Dendritic cell treated with granulocyte-macrophage colony-stimulating factor and Interleukin-4, amounts not matched to agents 40 ng/mL and 50 ng/mL, for 4 days (primary cell): Measurements from ENCODE around the gene HOXC6.

Source experiments
- H3K27ac Mint-ChIP-seq: one replicate; pipeline ENCODE4 v1.8.0; 2022; ENCODE audit warnings: mild to moderate bottlenecking, mixed read lengths
- H3K27me3 Mint-ChIP-seq: one replicate; pipeline ENCODE4 v1.8.0; 2022; ENCODE audit warnings: mild to moderate bottlenecking, mixed read lengths
- H3K36me3 Mint-ChIP-seq: one replicate; pipeline ENCODE4 v1.8.0; 2022; ENCODE audit warnings: low read depth, mixed read lengths
- H3K4me1 Mint-ChIP-seq: one replicate; pipeline ENCODE4 v1.8.0; 2022; ENCODE audit warnings: low read depth, mixed read lengths
- H3K4me3 Mint-ChIP-seq: one replicate; pipeline ENCODE4 v1.8.0; 2022; ENCODE audit warnings: mild to moderate bottlenecking, moderate library complexity, mixed read lengths
- H3K9me3 Mint-ChIP-seq: one replicate; pipeline ENCODE4 v1.8.0; 2022; ENCODE audit warnings: mixed read lengths
- intact Hi-C: fragments of 100-400 bp; cut with micrococcal nuclease; formaldehyde crosslinking; loops from one replicate; pipeline ENCODE4 v1.15.0; 2022

The HOXC6 gene

GRCh38 chr12:54012631-54013409 is 15.4 kb upstream of the HOXC6 start:
- H3K27me3 Mint-ChIP-seq, result peaks cover 93% of the 10 kb centered on the region
- H3K9me3 Mint-ChIP-seq, result no peaks in the 10 kb centered on the region
- intact Hi-C loops, result loop anchor here (5.0 kb wide), 1 partner anchor 124 kb away; no protein-coding TSS in a partner anchor
- H3K27ac Mint-ChIP-seq, result no peak overlapping the region
- no peak overlapping the region for H3K4me3 Mint-ChIP-seq
- no peaks in the 10 kb centered on the region for H3K36me3 Mint-ChIP-seq
- H3K4me1 Mint-ChIP-seq, result peaks cover 34% of the 10 kb centered on the region

DNA sequence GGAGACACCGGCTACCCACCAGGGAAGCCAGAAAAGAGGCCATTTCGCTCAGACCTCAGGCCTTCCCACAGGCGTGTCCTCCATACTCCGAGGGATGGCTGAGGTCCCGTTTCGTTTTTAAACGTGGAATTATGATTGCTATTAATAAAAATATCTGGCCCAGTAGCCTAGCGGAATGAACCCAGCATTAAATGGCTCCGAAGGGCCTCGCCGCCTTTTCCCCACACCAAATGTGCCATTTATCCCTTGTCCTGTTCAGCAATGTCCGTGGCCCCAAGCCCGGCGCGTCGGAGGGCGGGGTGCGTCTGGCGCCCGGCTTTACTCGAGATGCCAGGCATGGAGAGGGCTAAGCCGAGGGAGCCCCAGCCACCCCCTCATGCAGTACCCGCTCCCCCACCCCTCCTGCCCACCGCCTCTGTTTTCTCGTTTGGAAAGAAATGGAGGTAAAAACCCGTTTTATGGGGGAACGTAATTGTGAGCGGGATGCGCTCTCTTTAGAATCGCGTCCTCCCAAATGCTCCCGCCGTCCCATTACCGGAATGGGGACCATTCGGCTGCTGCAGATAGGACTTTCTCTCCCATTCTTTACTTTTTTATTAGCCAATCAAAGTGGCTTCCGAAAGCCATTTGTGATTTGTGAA is 13.7 kb upstream of the HOXC6 start:
- Mint-ChIP-seq H3K27ac (no peak overlapping the region), H3K4me3 (peak overlapping the region; percentile 27), H3K36me3 (no peaks in the 10 kb centered on the region), H3K27me3 (peaks cover 94% of the 10 kb centered on the region), H3K9me3 (no peaks in the 10 kb centered on the region), H3K4me1 (peaks cover 36% of the 10 kb centered on the region)
- intact Hi-C loops, result loop anchor here (5.0 kb wide), 1 partner anchor 123 kb away; no protein-coding TSS in a partner anchor

- peaks cover 38% of the 10 kb centered on the region for H3K4me1 Mint-ChIP-seq
- intact Hi-C loops, result no loop called here
- H3K9me3 Mint-ChIP-seq, result no peaks in the 10 kb centered on the region
- H3K36me3 Mint-ChIP-seq, result no peaks in the 10 kb centered on the region
- no peak overlapping the region for H3K4me3 Mint-ChIP-seq
- H3K27me3 Mint-ChIP-seq, result peaks cover 94% of the 10 kb centered on the region
- no peak overlapping the region for H3K27ac Mint-ChIP-seq
Measured at GRCh38 chr12:54015018-54015931, 13.0 kb upstream of the HOXC6 start.

- Mint-ChIP-seq H3K27me3 (peaks cover 95% of the 10 kb centered on the region), H3K4me3 (no peak overlapping the region), H3K27ac (no peak overlapping the region), H3K36me3 (no peaks in the 10 kb centered on the region), H3K4me1 (peaks cover 36% of the 10 kb centered on the region), H3K9me3 (no peaks in the 10 kb centered on the region)
- intact Hi-C loops, result no loop called here
Measured at GRCh38 chr12:54016051-54016450, 12.2 kb upstream of the HOXC6 start.

DNA sequence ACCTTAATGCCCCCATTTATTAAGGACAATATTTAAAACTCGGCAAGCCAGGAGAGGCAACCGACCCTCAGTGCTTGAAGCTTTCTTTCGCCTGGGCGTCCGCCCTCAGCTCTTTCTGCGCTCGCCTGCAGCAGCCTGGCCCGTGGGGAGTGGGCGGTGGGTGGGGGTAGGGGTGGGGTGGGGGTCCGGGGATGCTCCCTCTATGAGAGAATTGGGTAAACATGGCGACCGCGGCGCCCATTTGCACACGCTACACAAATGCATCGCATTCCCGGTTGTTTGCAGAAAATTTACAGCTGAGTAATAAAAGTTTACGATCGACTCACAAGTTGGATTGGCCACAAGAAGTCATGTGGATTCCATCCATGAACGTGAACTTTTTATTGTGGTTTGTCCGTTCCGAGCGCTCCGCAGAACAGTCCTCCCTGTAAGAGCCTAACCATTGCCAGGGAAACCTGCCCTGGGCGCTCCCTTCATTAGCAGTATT is 11.7 kb upstream of the HOXC6 start:
- peaks cover 95% of the 10 kb centered on the region for H3K27me3 Mint-ChIP-seq
- H3K27ac Mint-ChIP-seq, result no peak overlapping the region
- H3K9me3 Mint-ChIP-seq, result no peaks in the 10 kb centered on the region
- H3K4me3 Mint-ChIP-seq, result no peak overlapping the region
- peaks cover 31% of the 10 kb centered on the region for H3K4me1 Mint-ChIP-seq
- H3K36me3 Mint-ChIP-seq, result no peaks in the 10 kb centered on the region
- intact Hi-C loops, result no loop called here

GRCh38 chr12:54017027-54017788 is 11.0 kb upstream of the HOXC6 start:
- H3K9me3 Mint-ChIP-seq, result no peaks in the 10 kb centered on the region
- peak overlapping the region; percentile 57 for H3K27ac Mint-ChIP-seq
- no peaks in the 10 kb centered on the region for H3K36me3 Mint-ChIP-seq
- H3K4me1 Mint-ChIP-seq, result peaks cover 29% of the 10 kb centered on the region
- H3K27me3 Mint-ChIP-seq, result peaks cover 96% of the 10 kb centered on the region
- intact Hi-C loops, result no loop called here
- peak overlapping the region; percentile 62 for H3K4me3 Mint-ChIP-seq

- Mint-ChIP-seq H3K9me3 (no peaks in the 10 kb centered on the region), H3K27ac (peak overlapping the region; percentile 57), H3K4me1 (peaks cover 29% of the 10 kb centered on the region), H3K4me3 (peak overlapping the region; percentile 62), H3K27me3 (peaks cover 97% of the 10 kb centered on the region), H3K36me3 (no peaks in the 10 kb centered on the region)
- intact Hi-C loops, result no loop called here
Measured at GRCh38 chr12:54017878-54018467, 10.3 kb upstream of the HOXC6 start.

GRCh38 chr12:54018468-54018984 is 9.7 kb upstream of the HOXC6 start:
- peaks cover 29% of the 10 kb centered on the region for H3K4me1 Mint-ChIP-seq
- peaks cover 97% of the 10 kb centered on the region for H3K27me3 Mint-ChIP-seq
- H3K27ac Mint-ChIP-seq, result peak overlapping the region; percentile 57
- H3K9me3 Mint-ChIP-seq, result no peaks in the 10 kb centered on the region
- peak overlapping the region; percentile 13 for H3K4me3 Mint-ChIP-seq
- H3K36me3 Mint-ChIP-seq, result no peaks in the 10 kb centered on the region
- intact Hi-C loops, result no loop called here

DNA sequence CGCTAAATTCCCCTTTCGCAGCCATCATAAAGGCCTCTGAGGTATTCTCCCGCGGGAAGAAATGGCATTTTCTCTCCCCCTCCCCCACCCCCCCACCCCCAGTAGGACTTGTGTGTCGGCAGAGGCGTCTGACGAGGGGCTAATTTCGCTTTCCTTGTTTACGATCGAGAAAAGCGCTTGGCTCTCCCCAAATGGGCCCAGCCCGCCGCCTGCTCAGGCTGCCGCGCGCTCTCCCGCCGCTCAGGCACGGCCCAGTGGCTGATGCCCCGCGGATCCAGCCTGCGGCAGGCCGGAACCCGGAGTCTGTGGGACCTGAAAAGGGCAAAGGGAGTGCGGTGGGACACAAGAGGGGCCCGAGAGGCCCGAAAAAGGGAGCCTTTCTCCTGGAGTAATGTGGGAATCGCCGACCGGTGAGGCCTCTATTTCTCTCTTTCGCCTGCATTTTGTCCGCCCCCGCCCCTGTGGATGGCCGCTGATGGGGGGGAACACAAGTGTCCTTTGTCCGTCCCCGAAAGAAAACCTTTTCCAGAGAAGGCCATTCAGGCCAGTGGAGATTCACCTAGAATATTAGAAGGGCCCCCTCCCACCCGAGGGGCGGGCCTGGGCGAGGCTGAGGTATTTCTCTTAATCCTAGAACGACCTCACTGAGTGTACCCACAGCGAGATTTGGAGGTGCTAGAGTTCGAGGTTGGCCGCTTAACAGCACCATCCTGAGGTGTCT is 9.0 kb upstream of the HOXC6 start:
- H3K27ac Mint-ChIP-seq, result no peak overlapping the region
- no peak overlapping the region for H3K4me3 Mint-ChIP-seq
- intact Hi-C loops, result no loop called here
- no peaks in the 10 kb centered on the region for H3K36me3 Mint-ChIP-seq
- H3K27me3 Mint-ChIP-seq, result peaks cover 96% of the 10 kb centered on the region
- peaks cover 26% of the 10 kb centered on the region for H3K4me1 Mint-ChIP-seq
- no peaks in the 10 kb centered on the region for H3K9me3 Mint-ChIP-seq

- H3K4me1 Mint-ChIP-seq, result peaks cover 22% of the 10 kb centered on the region
- H3K27me3 Mint-ChIP-seq, result peaks cover 96% of the 10 kb centered on the region
- no peak overlapping the region for H3K4me3 Mint-ChIP-seq
- no peaks in the 10 kb centered on the region for H3K9me3 Mint-ChIP-seq
- H3K36me3 Mint-ChIP-seq, result no peaks in the 10 kb centered on the region
- intact Hi-C loops, result no loop called here
- H3K27ac Mint-ChIP-seq, result no peak overlapping the region
Measured at GRCh38 chr12:54019924-54020590, 8.2 kb upstream of the HOXC6 start.

- intact Hi-C loops, result no loop called here
- Mint-ChIP-seq H3K36me3 (no peaks in the 10 kb centered on the region), H3K4me1 (peaks cover 22% of the 10 kb centered on the region), H3K9me3 (no peaks in the 10 kb centered on the region), H3K4me3 (no peak overlapping the region), H3K27ac (no peak overlapping the region), H3K27me3 (peaks cover 93% of the 10 kb centered on the region)
Measured at GRCh38 chr12:54020591-54021405, 7.4 kb upstream of the HOXC6 start.
